ENCODE results near the gene TBKBP1.

The TBKBP1 gene

DNA sequence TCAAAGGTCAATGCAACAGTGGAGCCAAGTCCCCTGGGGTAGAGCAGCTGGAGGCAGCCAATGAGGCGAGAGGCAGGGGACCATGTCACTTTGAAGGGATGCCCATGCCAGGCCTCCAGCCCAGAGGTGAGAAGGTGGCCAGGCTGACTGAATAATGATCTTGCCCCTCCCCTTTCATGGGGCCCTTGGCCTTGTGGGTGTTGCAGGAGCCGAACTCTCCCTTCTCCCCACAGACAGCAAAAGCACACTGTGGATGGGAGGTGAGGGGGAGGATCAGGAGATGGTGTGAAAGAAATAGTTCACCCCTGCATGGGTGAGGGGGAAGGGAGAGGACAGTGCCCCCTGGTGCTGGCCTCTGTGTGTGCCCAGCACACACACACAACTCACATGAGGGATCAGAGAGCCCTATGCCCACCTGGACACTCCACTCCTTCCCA, 23.3 kb downstream of the TBKBP1 start:
- H3K27me3 Mint-ChIP-seq: no peaks in the 10 kb centered on the region
- DNase-seq: no peak
- H3K36me3 Mint-ChIP-seq (ENCODE audit: insufficient read depth): peaks cover 18% of the 10 kb centered on the region
- peak overlapping the region; percentile 75 to 79 for H3K27ac Mint-ChIP-seq
- no peaks in the 10 kb centered on the region for H3K9me3 Mint-ChIP-seq
- ATAC-seq (replicated peaks): peak; percentile 23
- peak overlapping the region; percentile 67 to 78 for H3K4me3 Mint-ChIP-seq
- H3K4me1 Mint-ChIP-seq (ENCODE audit: low read depth in 2 of 2): peaks cover 91 to 93% of the 10 kb centered on the region in 2 donors

DNA sequence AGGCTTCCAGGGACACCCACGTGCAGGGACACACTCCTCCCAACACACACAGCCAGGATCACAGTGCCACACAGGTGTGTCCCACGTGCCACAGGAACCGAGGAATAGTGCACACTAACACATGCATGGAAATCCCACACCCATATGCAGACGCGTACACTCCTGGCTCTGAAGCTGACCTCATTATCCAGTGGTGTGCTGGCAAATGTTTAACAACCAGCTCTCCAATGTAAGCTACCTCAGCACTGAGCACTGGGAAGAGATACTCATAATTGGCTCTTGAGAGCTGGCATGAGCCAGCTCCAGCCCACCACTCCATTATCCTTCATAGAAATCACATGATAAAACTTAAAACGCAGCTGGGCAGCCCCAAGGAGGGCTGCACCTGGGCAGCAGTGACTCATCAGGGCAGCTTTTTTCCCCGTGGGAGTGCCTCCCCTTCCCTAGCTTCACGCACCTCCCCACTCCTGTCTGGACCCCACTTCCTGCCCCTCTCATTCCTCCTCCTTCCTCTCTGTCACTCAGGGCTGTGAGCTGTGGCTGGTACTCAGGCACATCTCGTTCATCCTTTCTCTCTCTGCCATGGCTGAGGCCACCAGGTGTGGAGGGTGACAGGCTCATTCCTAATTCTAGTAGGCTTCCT, 24.1 kb downstream of the TBKBP1 start:
- Mint-ChIP-seq H3K27me3 (no peaks in the 10 kb centered on the region), H3K9me3 (no peaks in the 10 kb centered on the region), H3K4me1 (ENCODE audit: low read depth in 2 of 2) (peaks cover 87 to 89% of the 10 kb centered on the region in 2 donors), H3K4me3 (peak overlapping the region; percentile 67 to 78), H3K27ac (peak overlapping the region; percentile 78 to 79), H3K36me3 (ENCODE audit: insufficient read depth) (peaks cover 14% of the 10 kb centered on the region)
- no peak for DNase-seq
- no peak for ATAC-seq (replicated peaks)

DNA sequence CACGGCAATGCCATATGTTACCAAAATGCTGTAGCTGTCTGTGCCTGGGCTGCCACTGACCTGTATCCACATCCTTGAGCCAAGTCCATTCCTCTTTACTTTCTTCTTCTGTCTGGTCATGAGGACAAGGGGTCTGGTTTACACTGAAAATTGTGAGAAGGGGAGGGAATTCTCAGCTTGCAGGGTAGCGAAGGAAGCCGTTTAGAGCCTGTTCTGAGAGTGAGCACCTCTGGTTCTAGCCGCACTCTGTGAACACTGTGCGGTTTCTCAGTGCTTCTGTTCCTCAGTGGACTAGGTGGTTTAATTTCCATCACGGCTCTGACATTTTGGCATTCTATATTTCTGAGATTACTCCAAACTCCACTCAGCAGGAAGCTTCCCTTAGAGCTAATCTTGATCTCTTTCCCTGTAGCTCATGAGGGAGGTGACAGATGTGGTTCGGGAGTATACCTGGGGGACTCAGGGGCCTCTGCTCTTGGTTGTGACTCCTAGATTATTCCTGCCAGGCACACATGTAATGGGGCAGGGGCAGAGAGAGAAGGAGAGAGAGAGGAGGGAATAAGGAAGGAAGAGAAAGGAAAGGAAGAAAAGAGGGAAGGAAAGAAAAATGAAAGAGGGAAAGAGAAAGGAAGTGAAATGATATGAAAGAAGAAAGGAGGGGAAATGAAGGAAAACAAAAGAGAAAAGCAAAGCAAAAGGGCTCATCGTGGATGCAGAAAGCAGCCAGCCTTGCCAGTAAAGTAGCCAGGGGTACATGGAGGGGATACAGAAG, 24.9 kb downstream of the TBKBP1 start:
- DNase-seq (no peak), ATAC-seq (replicated peaks) (no peak)
- Mint-ChIP-seq H3K36me3 (ENCODE audit: insufficient read depth) (peaks cover 14% of the 10 kb centered on the region), H3K27me3 (no peaks in the 10 kb centered on the region), H3K9me3 (no peaks in the 10 kb centered on the region), H3K4me3 (peak overlapping the region; percentile 67 to 78), H3K4me1 (ENCODE audit: low read depth in 2 of 2) (peaks cover 80 to 82% of the 10 kb centered on the region in 2 donors), H3K27ac (peak overlapping the region; percentile 78 to 79)

DNA sequence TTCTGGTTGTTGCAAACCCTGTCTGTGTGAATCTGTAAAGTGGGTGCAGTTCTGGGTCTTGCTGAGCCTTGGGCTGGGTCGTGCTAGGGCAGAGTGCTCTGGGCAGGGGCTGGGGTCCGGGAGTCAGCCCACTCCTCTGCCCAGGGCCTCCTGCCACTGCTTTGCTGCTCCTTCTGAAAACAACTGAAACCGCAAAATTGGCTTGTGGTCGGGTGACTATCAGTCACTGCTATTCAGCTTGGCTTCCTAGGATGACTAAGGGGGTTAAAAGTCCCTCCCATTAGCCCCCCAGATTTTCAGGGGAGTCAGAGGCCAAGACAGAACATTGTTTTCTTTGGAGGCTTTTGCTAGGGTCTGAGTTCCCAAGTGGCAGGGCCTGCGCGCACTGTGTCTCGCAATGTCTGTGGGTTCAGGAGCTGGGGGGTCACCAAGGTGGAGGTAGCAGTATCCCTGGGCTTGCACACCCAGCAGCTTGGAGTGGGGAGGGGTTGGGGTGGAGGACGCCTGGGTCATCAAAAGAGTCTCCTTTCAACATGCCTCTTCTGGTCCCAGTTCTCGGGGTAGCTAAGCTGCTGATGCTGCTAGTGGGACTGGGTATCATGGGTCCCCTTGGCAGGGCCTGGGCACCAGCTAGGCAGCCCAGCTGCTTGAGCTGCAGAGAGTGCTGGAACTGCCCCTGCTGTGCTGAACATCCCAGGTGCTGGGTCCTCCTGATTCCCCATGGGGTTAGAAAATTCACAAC, 25.6 kb downstream of the TBKBP1 start:
- peak overlapping the region; percentile 67 to 78 for H3K4me3 Mint-ChIP-seq
- H3K9me3 Mint-ChIP-seq: no peaks in the 10 kb centered on the region
- H3K27me3 Mint-ChIP-seq: no peaks in the 10 kb centered on the region
- peaks cover 12% of the 10 kb centered on the region for H3K36me3 Mint-ChIP-seq (ENCODE audit: insufficient read depth)
- ATAC-seq (replicated peaks): peak; percentile 12
- H3K4me1 Mint-ChIP-seq (ENCODE audit: low read depth in 2 of 2): peaks cover 72 to 74% of the 10 kb centered on the region in 2 donors
- H3K27ac Mint-ChIP-seq: peak overlapping the region; percentile 78 to 79
- DNase-seq: no peak

DNA sequence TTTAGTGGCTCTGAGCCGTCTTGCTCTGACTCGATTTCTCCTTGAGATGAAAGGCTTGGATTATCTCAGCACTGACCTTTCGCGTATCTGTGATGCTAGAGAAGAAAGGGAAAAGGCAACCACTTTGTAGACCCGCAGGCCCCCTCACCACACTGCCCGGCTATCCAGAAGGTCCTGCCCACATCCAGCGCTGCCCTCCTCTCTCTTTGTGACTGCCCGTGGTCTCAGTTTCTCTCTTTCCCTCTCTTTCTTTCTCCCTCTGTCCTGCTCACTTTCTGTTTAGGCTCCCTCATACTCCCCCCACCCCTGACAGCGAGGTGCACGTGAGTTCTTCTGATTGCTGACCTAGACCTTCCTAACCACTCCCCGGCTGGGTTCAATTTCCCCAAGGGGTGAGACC, 26.2 kb downstream of the TBKBP1 start:
- no peaks in the 10 kb centered on the region for H3K27me3 Mint-ChIP-seq

DNA sequence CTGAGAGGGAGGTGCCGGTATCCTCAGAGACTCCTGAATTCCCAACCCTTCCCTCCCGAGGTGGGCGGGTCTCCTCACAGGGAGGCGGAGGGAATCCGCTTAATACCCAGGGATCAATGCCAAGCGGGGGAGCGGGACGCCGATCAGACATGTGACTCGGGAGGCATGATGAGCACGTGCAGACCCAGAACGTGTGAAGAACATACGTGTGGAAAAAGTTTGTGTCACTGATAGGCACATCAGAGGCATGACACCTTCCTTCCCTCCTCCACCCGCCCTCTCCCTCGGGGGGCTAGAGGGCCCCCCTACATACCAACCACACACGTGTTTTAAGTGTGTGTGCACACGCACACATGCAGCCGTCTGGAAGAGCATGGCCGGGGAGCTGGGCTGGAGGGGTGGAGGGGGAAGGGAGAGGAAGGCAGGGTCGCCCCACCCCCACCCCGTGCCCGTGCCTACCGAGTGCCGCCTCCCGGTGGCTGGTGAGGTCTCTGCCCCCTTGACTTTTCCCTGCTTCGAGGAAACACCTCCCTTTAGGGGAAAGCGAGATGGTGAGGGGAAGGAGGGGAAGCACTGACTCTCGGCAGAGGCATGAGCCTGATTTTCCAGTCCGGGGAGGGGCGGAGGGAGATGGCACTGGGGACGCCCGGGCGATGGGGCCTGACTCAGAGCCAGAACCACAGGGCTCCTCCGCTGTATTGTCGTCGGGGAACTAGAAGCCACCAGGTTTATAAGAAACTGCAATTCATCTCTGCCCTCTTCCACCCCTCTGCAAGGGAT, 27.0 kb downstream of the TBKBP1 start:
- H3K36me3 Mint-ChIP-seq (ENCODE audit: insufficient read depth): peaks cover 5% of the 10 kb centered on the region
- no peaks in the 10 kb centered on the region for H3K27me3 Mint-ChIP-seq
- peak overlapping the region; percentile 78 to 79 for H3K27ac Mint-ChIP-seq
- peaks cover 68% of the 10 kb centered on the region in 2 donors for H3K4me1 Mint-ChIP-seq (ENCODE audit: low read depth in 2 of 2)
- DNase-seq (peak; percentile 57 to 68 (median 57)), ATAC-seq (replicated peaks) (peak; percentile 72)
- H3K4me3 Mint-ChIP-seq: peak overlapping the region; percentile 67 to 78
- no peaks in the 10 kb centered on the region for H3K9me3 Mint-ChIP-seq

More for the DNA sequence above, 26.2 kb downstream of the TBKBP1 start:
- DNase-seq (no peak), ATAC-seq (replicated peaks) (no peak)
- peaks cover 6% of the 10 kb centered on the region for H3K36me3 Mint-ChIP-seq (ENCODE audit: insufficient read depth)
- peak overlapping the region; percentile 78 to 79 for H3K27ac Mint-ChIP-seq
- peak overlapping the region; percentile 67 to 78 for H3K4me3 Mint-ChIP-seq
- H3K9me3 Mint-ChIP-seq: no peaks in the 10 kb centered on the region
- H3K4me1 Mint-ChIP-seq (ENCODE audit: low read depth in 2 of 2): peaks cover 70 to 73% of the 10 kb centered on the region in 2 donors

DNA sequence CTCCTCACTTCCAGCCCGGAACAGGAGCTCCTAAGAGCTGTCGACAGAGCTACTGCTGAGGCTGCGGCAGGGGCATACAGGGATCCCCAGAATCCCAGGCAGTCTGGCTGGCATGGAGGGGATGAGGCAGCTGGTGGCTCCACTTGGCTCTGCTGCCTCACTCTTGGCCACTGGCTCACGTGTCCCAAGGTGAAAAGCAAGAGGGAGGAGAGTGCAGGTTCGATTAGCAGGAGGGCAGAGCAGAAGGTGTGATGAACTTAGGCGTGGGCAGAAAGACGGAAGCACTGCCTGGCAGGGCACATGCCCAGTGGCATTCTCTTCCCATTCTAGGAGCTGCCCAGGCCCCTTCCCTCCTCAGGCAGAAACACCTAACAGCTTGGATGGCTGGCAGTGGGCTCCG, 27.8 kb downstream of the TBKBP1 start:
- Mint-ChIP-seq H3K4me3 (peak overlapping the region; percentile 67 to 78), H3K4me1 (ENCODE audit: low read depth in 2 of 2) (peaks cover 68 to 70% of the 10 kb centered on the region in 2 donors), H3K36me3 (ENCODE audit: insufficient read depth) (peaks cover 5% of the 10 kb centered on the region), H3K9me3 (no peaks in the 10 kb centered on the region), H3K27ac (peak overlapping the region; percentile 78 to 79), H3K27me3 (no peaks in the 10 kb centered on the region)
- ATAC-seq (replicated peaks) (no peak), DNase-seq (no peak)

DNA sequence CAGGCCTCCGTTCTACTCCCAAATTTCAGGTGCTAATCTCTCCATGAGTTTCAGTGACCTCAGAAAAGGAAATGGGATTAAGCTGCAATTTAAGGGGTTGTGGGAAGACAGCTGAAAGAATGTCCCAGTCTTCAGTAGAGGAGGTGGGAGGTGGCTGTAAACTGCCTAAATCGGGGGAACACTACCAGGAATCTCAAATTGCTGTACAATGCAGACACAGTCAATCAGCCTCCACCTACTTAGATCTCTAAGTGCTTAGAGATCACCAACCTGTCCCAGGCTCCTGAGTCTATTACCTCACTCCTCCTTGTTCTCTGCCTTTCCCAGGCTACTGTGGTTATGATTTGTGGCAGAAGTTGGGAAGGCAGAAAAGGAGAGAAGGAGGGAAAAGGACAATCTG, 30.7 kb downstream of the TBKBP1 start:
- Mint-ChIP-seq H3K36me3 (ENCODE audit: insufficient read depth) (peaks cover 5% of the 10 kb centered on the region), H3K4me3 (peak overlapping the region in 1 of 2 donors; percentile 10), H3K27ac (peak overlapping the region in 1 of 2 donors; percentile 90), H3K4me1 (ENCODE audit: low read depth in 2 of 2) (peaks cover 61 to 64% of the 10 kb centered on the region in 2 donors), H3K9me3 (no peaks in the 10 kb centered on the region), H3K27me3 (no peaks in the 10 kb centered on the region)
- no peak for DNase-seq
- no peak for ATAC-seq (replicated peaks)

DNA sequence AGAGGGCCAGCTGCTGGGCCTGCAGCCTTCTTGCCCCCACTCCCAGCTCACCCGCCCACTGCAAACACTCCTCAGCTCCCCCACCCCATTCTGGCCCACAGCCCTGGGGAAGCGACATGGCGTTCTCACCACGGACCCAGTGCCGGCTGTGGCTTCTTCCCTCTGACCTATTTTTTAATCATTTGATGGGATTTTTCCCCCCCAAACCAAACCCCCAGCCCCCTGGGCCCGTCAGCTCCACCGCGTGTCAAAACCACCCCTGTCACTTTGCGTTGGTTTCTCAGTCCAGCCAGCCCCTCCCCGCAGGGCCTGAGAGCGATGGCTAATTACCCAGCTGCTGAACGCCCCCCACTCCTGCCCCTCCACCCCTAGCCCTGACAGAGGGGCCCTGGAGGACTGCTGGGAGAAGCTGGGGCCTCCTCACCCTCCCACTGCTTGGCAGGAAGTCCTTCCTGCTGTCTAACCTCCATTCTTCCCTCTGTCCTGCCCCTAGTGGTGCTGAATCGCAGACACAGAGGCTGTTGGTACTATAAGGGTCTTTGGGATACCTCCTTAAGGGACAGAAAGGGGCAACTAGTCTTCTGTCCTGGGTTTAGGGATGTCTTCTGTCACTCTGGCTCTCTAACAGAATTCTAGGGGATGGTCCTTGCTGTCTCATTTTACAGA, 31.6 kb downstream of the TBKBP1 start:
- Mint-ChIP-seq H3K27me3 (no peaks in the 10 kb centered on the region), H3K36me3 (ENCODE audit: insufficient read depth) (peaks cover 6% of the 10 kb centered on the region), H3K4me1 (ENCODE audit: low read depth in 2 of 2) (peaks cover 59 to 62% of the 10 kb centered on the region in 2 donors), H3K27ac (peak overlapping the region in 1 of 2 donors; percentile 90), H3K4me3 (peak overlapping the region; percentile 27 to 57), H3K9me3 (no peaks in the 10 kb centered on the region)
- ATAC-seq (replicated peaks) (no peak), DNase-seq (no peak)

DNA sequence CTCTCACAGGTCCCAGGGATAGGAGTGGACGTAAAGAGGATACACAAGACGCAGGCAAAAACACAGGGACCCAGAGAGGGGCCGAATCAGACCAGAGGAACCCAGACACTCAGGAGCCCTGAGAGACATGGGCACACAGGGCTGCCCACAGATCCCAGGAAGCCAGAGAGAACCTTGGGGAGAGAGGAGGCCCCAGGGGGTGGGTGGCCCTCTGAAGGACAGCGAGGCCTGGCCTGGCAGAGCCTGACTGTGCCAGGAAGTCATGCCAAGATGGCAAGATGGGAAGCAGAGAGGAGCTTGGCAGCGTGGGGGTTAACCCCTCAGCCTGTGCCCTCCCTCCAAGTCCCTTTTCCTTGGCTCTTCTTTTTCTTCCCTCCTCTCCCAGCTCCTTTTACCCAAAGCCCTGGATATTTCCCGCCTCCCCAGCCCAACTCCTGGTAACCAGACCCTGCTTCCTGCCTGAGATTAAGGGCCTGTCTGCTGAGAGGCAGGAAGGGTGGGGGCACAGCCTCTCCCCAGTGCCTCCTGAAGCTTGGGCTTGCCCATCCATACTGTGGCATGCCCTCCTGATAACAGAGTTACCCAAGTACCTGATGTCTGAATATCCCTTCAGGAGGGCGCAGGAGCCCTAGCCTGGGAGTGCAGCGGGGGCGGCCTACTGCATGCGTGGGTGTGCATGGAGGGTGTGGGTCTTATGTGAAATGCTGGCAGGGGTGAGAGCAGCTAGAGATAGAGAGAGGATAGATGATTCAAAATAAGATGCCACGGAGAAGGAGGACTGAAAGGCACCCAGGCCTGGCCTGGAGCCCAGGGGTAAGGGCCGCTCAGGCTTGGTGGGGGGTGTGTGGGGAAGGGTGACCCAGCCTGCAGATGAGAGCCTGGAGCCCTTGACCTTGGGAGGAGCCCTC, 33.1 kb downstream of the TBKBP1 start:
- Mint-ChIP-seq H3K9me3 (no peaks in the 10 kb centered on the region), H3K4me3 (peak overlapping the region; percentile 24 to 57), H3K27me3 (no peaks in the 10 kb centered on the region), H3K36me3 (ENCODE audit: insufficient read depth) (peaks cover 4% of the 10 kb centered on the region), H3K27ac (peak overlapping the region; percentile 80 to 90), H3K4me1 (ENCODE audit: low read depth in 2 of 2) (peaks cover 55 to 64% of the 10 kb centered on the region in 2 donors)
- ATAC-seq (replicated peaks) (no peak), DNase-seq (no peak)

DNA sequence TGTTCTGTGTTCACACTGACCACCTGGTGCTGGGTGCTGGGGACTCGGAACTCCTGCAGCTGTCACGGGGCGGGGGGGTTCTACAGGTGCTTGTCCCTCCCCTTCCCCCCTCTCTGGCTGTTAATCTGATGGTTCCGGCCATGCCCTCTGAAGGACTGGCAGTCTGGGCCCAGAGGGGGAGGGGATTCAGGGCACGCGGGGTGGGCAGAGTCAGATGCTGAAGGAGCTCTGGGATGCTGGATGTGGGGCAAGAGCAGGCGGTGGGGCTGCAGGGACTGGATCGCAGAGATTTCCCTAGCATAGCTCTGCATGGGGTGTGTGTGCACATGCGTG, 33.7 kb downstream of the TBKBP1 start:
- DNase-seq (no peak), ATAC-seq (replicated peaks) (no peak)

More for the DNA sequence above, 33.7 kb downstream of the TBKBP1 start:
- Mint-ChIP-seq H3K36me3 (ENCODE audit: insufficient read depth) (peaks cover 5% of the 10 kb centered on the region), H3K27me3 (no peaks in the 10 kb centered on the region), H3K4me1 (ENCODE audit: low read depth in 2 of 2) (peaks cover 59 to 70% of the 10 kb centered on the region in 2 donors), H3K9me3 (no peaks in the 10 kb centered on the region), H3K27ac (peak overlapping the region; percentile 80 to 90), H3K4me3 (peak overlapping the region; percentile 48 to 99)
